GM19025 (cell line): ENCODE results near the gene C8A.

ENCODE experiments used
- ATAC-seq: cut with Tn5 transposase; IDR thresholded peaks from one replicate; pipeline ENCODE4 v1.9.1; 2021; ENCODE audit warnings: mild to moderate bottlenecking, low read depth, moderate library complexity; ENCODE audit not compliant: unreplicated experiment

The C8A gene

DNA sequence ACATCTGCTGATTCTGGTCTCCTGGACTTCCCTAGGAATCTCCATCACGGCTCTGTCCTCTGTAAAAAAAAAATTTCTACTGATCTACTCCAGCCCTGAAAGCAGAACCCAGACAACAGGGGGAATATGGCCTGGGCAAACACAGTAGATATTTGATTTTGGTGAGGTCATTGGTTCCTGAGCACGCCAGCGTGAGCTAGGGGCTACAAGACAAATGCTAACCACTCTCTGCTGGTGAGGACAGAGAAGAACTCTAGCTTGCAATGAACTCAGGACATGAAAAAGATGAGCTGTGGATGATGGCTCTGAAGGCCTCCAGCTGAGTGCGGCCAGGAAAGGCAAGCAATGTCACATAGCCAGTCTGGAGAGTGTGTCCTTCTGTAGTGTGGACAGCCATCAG lies 18.2 kb upstream of the C8A start:
- ATAC-seq: no peak

DNA sequence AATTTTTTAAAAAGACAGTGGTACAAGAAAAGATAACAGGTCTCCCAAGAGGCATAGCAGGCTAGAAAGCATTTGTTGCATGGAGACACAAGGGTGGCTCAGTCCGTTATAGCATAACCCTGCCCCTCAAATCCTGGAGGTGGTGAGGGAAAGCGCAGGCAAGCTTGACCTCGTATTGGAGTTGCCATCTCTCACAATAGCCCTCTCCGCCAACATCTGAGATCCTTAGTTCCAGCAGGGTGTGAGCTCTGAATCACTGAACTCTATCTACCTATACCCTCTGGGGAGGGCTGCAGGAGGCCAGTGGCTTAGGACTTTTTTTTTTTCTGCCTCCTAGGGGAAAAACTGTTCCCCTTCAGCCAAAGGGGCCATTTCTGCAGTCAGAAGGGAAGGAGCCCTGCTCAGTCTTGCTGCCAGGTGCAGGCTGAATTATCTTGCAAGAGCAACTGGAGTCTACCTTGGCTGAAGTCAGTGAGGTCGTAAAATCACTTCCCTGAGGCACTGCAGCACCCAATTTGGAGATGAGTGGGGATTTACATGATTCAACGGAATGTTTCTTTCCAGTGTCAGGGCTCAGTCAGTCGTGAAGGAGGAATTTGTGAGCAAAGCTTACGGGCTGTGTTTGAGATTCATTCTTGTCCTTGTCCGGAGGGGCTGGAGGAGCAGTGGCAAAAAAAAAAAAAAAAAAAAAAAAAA lies 17.2 kb upstream of the C8A start:
- ATAC-seq: no peak

DNA sequence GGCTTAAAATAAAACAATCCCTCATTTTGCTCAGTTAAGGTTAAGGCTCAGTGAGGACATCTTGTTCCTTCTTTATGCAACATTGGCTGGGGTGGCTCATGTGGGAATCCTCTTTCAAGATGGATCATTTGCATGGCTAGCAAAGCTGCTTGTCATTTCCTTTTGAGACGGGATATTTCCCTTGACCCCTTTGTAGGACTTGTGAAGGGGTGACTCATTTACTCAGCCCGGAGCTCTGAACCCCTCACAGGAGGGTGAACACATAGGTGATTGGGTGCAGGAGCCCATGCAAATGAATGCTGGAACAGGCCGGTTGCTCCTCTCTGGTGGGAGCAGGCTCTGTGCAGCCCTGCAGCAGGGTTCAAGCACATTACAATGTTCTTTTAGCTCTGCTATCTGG lies 15.8 kb upstream of the C8A start:
- ATAC-seq: no peak

DNA sequence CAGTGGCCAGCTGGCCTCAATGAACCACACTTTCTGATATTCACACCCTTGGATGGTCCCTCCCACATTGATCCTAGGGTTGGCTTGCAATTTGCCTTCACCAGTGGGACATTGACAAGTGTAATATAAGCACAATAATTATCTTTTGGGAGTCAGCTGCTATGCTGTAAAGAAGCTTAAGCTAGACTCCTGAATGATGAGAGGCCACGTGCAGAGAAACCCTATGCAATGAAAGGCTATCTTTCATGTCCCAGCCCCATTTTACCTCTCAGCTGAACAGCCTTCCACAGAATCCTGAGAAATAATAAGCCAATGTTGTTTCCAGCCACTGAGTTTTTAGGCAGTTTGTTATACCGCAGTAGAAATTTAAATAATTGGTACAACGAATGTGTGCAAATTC lies 11.1 kb upstream of the C8A start:
- no peak for ATAC-seq

DNA sequence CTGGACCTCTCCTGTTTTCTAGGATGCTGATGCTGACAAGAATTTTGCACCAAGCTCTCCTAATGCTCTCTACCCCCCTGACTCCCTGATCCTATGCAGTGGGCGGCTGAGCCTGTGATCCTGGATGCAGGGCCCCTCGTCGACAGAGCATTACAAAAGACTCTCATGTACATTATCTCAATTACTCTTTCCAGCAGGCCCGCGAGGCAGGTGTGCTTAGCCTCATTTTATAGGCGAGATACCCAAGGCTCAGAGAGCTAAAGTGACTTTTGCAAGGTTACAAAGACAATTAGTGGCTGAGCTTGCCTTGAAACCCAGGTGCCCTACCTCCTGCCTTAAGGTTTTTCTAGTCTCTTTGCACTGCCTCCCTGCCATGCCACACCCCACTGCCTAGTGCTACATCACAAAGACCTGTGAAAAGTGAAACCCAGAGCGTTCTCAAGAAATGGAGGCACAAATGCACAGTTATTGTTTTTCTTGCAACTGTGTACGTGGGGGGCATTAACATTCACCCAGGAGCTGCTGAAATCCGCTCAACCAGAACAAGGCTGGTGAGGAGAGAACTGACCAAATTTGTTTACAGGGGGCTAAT lies 10.0 kb upstream of the C8A start:
- no peak for ATAC-seq

DNA sequence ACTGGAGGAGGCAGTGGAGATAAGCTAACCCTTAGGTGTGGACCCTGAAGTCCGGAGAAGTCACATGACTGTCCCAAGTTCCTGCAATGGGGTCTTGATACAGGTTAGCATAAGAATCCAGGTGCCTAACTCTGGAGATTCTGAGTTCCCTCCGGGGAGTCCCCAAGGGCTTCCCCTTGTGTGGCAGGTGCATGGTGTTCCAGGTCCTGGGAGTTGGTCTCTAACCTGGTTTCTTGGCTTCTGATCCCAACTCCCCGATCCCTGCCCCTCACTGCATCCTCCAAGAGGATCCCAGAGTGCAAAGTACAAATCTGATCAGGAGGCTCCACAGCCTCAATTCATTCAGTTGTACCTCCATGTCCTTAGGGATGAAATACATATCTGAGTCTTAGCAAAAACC lies 9.3 kb upstream of the C8A start:
- no peak for ATAC-seq

DNA sequence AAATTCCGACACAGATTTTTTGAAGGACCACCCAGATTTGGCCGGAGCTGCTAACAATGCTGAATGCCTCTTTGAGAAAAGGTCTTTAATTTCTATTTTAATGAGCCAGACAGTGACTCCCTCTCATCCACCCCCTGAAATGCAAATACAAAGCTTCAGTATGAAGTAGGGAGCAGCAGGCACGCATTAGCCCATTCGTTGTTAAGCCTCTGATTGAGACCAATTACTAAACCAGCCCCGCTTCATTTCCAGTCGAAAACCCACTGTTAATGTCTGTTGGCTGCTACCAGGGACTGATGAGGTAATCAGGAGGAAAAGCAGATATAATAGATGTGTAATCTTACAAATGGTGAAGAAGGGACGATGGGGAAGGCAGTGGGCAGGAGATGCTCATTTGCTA lies 4.8 kb upstream of the C8A start:
- ATAC-seq: no peak

DNA sequence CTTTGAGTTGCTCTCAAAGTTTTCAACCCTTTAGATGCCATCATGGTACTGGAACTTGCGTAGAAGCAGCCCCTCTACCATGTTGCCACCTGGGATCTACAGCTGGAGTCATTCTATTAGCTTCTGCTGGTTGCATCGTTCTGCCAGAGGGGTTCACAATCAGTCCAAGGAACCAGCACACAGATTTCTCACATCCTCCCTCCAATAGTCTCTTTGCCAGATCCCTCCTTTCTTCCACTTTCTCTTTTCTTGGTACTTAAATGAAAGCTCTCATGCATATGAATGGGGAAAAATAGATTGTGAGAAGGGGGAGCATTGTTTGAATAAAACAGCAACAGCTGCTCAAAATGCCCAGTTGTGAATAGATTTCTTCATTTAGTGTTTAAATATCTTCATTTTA lies 4.2 kb upstream of the C8A start:
- no peak for ATAC-seq

DNA sequence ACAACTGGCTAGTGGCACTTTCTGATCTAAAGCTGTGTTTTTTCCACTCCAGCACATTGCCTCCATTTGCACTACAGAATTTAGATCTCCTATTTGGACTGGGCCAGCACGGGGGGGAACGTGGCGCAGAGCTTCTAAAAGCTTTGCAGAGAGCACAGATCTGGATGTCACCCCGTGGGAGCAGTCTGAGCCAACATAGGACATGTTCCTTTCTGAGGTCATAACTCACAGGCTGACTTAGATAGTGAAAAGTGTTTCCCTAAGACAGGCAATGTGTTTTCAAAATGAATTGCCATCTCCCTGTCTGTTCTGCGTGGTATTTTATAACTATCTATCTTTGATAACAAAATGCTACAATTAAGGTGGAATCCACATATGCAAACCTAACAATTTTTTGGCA lies 3.7 kb upstream of the C8A start:
- no peak for ATAC-seq

DNA sequence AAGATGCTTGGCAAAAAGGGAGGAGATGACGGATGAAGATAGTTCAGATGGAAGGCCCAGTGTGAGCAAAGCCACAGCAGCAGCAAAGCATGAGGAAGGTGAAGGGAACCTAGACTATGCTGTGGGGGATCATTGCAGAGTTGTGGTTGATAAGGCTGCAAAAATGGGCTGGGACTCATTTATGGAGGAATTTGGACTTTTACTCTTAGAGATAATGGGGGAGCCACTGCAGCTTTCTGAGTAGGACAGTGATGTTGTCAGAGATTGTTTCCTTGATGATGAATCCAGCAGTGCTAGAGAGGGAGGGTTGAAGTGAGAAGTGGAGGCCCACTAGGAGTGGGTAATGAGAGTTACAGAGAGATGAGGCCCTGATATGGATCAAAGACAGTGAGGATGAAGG lies 2.1 kb upstream of the C8A start:
- no peak for ATAC-seq

DNA sequence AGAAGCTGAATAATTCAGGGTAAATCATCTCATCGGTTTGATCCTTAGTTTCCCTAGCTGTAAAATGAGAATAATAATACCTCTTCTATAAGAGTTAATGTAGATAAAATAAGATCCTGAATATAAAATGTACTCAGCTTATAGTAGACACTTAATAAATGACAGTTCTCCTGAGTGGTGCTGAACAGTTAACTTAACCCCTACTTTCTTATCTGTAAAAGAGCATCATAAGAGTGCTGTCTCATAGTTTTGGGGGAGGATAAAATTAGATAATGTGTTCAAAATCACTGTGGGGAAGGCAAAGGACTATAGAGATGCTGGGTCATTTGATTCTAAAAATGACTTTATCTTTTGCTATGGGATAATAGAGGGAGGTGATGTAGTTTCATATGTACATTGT lies 593 bp downstream of the C8A start:
- no peak for ATAC-seq

DNA sequence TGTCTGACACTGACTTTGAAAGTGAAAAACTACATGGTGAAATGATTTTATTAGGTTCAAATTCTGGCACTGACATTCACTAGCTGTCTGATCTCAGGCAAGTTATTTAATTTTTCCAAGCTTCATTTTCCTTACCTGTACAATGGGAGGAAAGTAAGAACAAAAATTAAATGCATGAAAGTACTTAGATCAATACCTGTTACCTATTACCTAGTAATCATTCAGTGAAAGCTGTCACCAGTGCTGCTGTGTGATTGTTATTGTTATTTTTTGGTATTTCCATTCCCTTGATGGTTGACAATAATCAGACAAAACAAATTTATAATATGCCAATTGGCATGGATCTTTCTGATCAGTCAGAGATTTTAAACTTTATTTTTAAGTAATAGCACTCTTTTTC lies 1.6 kb downstream of the C8A start:
- no peak for ATAC-seq

DNA sequence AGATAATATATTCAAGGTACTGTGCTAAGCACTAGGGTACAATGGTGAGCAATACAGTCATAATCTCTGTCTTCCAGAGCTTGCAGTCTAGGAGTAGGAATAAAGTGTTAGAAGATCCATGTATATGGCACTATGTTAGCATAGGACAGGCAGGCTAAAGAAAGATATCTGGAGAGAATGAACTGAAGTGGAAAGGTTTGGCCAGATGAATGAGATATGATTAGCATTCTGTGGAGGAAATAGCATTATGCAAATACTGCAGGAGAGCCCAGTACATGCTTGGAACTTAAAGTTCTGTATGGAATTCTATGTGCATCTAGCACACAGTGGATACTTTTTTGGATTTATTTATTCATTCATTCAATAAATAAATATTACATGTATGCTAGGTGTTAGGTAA lies 4.7 kb downstream of the C8A start:
- no peak for ATAC-seq

DNA sequence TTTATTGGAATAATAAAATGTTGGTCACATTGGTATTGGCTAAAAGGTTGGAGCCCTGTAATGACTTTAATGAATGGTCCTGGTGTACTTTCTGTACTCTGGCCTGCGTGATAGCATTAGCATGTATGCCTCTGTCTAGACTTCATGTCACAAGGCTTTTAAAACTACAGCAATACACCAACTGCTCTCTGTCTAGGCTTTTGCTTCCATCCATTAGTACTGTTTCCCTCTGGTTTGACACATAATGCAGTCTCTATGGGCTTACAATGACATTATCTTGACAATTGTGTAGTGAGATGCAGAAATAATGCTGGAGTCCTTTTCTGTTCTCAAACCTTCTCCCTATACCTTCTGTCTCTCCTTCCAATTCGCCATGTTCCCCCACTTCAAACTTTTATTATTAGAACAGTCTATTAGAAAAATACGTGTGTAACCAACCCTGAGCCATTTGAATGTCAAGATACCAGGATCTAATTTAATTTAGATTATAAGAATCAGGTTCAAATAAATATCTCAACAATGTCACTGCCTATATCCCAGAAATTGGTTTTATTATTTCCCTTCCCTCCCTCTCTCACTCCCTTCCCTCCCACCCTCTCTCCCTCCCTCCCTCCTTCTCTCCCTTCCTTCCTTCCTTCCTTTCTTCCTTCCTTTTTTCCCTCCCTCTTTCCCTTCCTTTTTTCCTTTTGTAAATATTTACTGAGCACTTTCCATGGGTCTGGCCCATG lies 8.8 kb downstream of the C8A start:
- ATAC-seq: no peak

DNA sequence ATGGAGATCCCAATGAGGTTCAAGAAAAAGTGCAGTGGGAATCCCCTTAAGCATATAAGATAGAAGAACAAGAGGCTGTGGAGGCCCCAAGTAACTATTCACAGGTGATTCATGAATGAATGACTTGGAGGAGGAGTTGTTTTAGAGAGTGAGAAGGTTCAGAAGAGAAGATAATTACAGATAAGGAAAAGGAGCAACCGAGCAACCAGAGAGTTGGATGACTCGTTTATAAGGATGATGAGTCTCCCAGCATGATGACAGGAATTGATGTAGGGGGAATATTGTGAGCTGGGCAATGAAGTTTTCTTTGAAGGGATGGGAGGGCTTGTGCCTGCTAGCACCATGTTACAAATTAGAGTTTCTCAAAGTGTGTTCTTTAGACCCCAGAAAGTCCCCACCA lies 9.8 kb downstream of the C8A start:
- ATAC-seq: no peak

DNA sequence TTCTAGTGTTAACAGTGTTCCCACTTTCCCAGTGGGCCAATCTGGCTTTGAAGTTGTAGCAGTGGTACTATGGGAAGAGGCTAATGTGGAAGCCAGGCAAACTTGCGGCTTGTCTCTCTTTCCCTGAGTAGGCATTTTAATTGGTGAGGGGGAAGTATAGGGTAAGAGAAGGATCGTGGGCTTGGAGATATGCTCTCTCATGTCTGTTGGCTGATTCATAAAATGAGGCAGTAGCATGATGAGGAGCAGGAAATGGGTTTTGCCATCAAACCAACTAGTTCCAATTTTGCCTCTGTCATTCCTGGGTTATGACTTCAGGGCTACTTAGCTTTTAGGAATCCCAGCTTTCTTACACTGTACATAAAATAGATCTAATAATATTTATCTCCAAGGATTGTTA lies 12.1 kb downstream of the C8A start:
- no peak for ATAC-seq

DNA sequence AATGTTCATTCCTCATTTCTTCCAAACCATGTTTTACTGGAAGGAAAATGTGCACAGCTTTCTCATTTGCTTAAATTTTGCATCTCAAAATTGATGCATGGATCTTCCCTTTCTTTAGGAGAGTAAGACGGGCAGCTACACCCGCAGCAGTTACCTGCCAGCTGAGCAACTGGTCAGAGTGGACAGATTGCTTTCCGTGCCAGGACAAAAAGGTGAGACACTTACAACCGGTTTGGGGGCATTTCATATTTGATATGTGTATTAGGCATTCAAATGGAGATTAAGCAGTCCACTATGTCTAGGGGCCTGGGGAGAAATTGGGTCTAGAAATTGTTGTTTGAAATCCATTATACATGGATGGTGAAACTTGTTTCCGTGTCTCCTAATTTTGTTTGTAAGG lies 12.9 kb downstream of the C8A start:
- no peak for ATAC-seq

DNA sequence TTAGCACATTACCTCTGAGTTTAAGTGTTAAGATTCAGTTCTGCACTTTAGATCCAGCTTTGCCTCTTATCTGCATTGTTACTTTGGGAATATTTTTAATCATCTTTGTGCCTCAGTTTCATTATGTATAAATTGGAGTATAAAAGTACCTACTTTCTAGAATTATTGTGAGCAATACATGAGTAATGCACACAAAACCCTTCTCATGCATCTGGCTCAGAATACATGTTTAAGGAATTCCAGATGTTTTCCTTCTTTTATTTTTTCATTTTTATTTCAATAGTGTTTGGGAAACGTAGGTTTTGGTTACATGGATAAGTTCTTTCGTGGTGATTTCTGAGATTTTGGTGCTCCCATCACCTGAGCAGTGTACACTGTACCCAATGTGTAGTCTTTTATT lies 14.2 kb downstream of the C8A start:
- ATAC-seq: no peak

DNA sequence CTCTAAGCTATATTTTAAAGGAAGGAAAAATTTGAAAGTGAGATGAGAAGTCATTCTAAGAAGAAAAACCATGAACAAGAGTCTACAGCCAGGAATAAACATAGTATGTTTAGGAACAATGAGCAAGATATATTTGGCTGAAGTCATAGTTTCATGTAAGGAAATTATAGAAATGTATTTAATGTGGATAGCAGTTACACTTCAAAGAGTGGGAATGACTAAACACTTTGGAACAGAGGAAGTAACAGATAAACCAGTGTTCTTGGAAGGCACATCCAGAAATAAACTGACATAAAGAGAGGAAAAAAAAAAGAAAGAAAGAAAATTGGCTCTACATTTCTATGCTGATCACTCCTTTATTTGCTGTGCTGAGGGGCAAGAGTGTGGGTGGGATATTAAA lies 18.0 kb downstream of the C8A start:
- ATAC-seq: no peak

DNA sequence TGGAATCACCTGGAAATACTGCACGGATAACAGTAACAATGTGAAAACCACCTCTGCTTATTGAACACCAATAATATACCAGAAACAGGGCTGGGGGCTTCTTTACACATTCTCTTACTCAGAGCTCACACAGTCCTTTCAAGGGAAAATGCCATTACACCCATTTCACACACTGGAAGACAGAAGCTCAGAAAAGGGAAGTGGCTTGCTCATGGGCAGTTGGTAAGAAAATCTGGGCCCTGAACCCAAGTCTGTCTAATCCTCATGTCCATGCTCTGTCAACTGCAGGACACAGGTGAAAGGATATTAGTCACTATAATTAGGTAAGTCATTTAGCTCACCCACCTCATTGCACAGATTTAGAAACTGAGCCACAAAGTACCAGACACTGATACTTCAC lies 18.6 kb downstream of the C8A start:
- ATAC-seq: no peak

DNA sequence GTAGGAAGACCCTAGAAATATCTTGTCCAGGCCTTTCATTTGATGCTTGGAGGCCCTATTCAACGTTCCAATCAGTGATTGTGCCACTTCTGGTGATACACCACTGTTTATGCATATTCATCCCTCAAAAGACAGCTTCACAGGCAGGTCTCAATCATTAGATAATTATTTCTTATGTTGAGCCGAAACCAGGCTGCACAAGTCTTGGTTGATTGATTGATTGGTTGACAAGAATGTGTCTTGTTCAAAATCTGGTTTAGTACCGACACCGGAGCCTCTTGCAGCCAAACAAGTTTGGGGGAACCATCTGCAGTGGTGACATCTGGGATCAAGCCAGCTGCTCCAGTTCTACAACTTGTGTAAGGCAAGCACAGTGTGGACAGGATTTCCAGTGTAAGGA lies 20.1 kb downstream of the C8A start:
- no peak for ATAC-seq

DNA sequence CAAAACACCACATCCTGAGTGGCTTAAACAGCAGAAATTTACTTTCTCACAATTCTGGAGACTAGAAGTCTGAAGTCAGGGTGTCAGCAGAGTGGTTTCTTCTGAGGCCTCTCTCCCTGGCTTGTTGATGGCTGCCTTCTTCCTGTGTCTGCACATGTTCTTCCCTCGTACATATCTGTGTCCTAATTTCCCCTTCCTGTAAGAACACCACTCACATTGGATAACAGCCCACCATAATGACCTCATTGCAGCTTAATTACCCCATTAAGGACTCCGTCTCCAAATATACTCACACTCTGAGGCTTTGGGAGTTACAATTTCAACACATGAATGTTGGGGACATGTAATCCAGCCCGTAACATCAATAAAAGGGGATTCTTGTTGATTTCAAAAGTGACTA lies 23.4 kb downstream of the C8A start:
- ATAC-seq: no peak
